GOT3 (cell line): ENCODE data around the gene EPHB1.

Experiments used
- DNase-seq: peaks from one replicate; lab custom pipeline; 2025; ENCODE audit warnings: mixed read lengths; lab: John Stamatoyannopoulos, UW

Gene EPHB1

GRCh38 chr3:134794950-134795745 lies at the start of gene EPHB1:
TSS of gene EPHB1 (plus strand) at chr3:134795260.
- DNase-seq, result peak; percentile 93

DNA sequence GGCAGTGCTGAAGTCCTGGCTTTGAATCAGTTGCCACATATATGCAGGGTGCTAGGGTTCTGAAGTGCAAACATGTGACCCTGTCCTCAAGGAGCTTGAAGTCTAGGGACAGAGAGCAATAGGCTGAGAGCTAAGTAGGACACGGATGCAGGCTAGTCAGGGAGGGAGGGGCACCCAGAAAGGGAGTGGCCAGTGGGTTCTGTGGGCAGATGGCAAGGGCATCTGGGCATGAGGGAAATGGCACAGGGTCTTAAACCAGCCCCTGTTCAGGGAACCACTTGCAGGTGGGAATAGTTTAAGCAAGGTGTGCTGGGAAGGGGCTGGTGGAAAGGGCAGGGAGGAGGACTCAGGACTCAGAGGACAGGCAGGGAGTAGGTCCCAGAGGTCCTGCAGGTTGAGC lies 46.4 kb upstream of the EPHB1 start:
- DNase-seq, result no peak

DNA sequence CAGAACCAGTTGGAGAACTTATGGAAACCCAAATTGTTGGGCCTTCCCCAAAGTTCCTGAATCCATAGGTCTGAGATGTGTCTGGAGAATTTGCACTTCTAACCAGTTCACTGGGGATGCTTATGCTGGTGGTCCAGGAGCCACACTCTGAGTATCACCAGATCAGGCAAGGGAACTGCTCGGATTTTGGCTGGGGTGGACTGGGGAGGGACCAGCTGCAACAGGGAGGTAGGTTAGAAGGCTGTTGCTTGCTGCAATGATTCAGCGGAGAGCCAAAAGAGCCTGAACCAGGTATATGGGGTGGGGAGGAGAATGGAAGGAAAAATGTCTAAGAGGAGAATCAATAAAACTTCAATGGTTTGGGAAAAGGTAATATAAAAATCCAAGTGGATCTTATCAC lies 45.9 kb upstream of the EPHB1 start:
- DNase-seq, result no peak

DNA sequence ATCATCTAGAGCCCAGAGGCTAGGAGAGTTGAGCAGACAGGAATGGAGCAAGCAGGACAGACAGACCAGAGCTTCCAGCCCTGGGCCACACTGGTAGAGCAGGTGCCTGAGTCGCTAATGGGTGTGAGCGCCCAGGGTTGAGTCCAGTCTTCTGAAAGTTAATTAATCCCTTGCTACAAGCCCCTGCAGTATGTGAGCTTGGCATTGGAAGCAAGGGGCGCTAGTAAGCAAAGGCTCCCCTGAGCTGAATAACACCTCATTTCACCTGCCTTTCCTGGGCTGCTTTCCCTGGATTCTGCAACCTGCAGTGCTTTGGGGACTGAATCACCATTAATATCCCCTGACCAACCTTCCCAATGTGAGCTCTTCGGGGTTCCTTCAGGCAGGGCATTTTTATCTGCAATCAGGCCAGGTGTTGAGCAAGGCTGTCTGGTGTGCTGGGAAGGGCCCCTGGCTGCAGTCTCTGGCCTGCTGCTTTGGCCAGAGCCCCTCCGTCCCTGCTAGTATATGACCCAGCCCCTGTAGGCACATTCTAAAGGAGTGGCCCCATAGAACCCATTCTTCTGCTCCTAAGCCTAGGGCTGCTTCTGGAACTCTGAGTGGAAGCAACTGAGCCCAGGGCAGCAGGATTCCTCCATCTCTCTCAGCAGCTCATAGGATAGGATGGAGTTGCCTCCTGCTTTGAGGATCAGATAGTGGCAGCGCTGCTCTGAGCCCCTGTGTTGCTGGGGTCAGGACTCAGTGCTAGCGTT lies 45.1 kb upstream of the EPHB1 start:
- DNase-seq, result no peak

DNA sequence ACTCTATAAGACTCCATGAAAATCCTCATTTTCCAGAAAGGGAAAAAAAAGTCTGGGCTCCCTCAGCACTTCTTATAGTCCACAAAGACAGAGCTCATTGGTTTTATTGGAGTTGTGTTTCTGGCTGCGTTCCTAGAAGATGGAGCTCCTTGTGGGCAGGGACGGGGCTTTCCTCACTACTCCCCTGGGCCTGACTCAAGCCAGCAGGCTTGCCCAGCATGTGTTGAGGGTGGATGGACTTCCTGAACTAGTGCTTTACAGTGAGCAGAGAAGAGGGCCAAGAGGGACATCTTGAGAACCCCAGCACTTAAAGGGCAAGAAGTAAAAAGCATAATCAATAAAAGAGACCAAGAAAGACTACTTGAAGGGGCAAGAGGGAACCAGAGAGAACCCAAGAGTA lies 43.2 kb upstream of the EPHB1 start:
- no peak for DNase-seq

DNA sequence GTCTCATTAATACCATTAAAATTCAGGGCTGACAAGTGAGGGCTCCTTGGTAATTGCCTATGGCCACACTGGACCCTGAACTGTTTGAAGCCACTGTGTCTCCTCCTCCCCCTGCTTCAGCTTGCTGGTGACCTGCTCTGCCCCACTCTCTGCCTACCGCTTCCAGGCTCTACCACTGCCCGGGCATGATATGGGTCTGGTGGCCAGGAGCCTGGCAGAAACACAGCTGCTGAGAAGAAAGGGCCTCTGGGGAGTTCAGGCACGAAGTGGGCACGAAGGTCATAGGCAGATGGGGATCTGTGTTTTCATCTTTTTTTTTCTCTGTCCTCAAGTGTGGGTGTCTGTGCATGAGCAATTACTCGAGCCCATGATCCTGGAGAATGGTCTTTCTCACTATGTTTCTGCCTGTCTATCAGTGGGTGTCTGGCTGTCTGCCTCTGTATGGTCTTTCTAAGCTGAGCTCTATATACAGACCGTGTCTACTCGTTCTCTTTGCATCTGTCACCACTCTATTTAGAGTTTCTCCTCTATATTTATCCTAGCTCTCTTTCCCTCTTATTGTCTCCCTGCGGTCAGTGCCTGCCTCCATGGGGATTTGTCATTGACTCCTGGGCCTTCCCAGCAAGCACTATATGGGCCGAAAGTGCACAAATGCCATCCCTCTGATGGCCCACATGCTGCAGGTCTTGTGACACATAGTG lies 42.1 kb upstream of the EPHB1 start:
- no peak for DNase-seq

DNA sequence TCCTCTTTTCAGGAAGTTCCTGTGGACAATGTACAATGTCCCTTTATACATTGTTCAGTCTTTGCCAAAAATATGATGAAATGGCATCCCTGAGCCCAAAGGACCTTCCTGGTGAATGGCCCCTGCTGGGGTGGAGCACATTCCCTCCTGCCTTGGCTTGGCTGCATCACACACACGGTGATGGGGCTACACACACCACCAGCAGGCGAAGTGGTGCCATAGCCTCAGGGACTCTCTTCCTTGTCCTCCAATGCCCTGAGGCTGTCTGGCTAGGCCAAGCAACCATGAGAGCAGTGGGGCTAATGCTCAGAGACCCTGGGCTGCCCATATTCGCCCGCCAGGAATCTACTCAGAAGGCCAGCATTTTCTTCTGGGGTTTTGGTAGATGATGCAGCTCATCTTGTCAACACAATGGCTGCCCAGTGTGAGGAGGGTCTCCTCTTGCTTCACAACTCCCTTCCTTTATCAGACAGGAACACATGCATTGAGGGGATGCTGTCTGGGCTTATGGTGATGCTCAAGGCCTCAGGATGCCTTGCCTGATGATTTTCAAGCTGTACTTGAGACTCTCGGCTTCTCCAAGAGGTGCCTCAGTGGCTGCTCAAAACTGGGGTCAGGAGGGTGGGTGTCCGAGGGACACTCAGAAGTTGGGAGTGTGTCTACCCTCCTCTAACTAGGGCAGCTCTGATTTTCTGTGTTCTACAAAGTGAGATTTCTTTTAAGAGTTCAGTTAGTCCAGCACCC lies 40.9 kb upstream of the EPHB1 start:
- DNase-seq, result no peak

DNA sequence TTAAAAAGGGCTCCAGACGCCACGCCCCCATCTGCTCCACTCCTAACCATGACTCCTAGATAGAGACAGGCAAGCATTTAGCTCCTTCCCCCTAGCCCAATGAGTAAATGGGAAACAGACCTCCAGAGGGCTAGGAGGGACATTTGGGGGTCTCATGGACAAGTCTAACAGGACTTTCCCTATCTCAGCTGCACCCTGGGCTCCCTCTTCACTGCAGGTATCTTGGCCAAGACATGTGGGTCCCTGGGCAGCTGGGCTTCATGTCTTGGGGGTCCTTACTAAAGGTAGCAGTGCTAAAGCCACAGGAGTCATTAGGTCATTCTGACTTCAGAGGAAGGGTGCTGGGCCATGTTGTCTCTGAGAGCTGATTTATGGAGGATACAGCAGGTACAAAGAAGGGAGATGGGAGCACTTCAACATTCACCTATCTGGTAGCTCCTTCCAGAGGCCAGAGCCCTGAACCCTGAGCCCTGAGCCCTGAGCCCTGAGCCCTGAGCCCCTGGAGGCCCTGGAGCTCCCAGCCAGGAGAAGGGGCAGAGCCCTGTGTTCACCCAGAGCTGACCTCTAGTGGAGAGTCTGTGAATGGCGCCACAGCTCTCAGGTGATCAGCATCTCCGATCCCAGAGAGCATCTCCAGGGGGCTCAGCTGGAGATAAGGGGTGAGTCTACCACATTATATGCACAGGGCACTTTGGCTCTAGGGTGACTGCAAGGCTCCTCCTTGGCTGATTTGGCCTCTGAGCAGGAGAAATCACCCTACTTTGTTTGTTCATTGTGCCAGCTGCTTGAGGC lies 40.1 kb upstream of the EPHB1 start:
- DNase-seq, result no peak

DNA sequence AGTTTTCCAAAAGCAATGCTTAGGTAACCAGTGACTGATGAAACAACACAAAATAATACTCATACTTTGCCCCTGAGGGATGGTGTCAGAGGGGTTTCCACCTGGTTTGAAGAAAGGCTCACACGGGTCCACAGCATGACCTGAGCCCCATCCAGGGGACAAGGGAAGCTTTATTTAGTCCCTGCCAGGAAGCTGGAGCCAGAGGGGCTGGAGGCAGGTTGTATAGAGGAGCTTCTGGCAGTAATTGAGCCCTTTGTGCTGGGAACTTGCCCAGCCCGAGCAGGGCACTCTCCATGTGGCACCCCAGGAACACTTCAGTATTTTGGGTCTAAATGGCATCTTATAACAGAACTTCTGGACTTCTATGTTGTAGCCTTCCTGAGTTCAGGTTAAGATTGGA lies 39.2 kb upstream of the EPHB1 start:
- no peak for DNase-seq

GRCh38 chr3:134757549-134758069 lies 37.5 kb upstream of the EPHB1 start:
- DNase-seq, result no peak

GRCh38 chr3:134761213-134761612 lies 33.8 kb upstream of the EPHB1 start:
- no peak for DNase-seq

- DNase-seq, result no peak
Observed at GRCh38 chr3:134762016-134762415, 33.0 kb upstream of the EPHB1 start.

DNA sequence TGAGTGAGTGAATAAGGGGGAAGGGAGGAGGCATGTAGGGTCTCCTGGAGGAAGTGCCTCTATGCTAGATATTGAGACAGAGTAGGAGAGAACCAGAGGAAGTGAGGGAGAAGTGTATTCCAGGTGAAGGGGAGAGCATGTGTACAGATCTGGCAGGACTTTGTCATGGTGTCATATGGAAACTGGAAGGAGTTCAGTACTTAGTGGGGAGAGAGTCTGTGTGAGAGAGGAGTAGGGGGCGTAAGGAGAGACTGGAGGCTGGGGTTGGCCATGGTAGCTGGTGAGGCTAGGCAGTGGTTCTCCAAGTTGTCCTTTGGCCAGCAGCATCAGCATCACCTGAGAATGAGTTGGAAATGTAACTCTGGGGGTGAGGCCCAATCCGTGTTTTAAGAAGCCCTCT lies 29.6 kb upstream of the EPHB1 start:
- DNase-seq, result no peak

- DNase-seq, result no peak
Observed at GRCh38 chr3:134766290-134766689, 28.8 kb upstream of the EPHB1 start.

DNA sequence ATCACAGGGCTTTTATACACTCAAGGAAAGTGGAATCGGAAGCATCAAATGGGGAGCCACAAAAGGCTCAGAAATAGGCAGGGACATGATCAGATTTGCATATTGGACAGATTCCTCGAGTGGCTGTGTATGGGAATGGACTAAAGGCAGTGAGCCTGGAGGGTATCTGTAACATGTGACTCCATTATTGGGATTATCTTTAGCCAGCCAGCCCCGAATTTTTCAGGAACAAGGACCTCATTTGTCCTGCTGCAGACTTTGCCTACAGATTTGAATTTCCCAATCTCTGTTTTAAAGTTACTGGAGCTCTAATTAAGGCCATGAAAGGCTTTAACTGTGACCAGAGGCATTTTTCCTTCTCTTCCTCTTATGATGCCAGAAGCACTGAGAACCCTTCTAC lies 26.9 kb upstream of the EPHB1 start:
- DNase-seq, result no peak

GRCh38 chr3:134768837-134769236 lies 26.2 kb upstream of the EPHB1 start:
- DNase-seq, result no peak

- DNase-seq, result no peak
Observed at GRCh38 chr3:134769287-134769868, 25.7 kb upstream of the EPHB1 start.

DNA sequence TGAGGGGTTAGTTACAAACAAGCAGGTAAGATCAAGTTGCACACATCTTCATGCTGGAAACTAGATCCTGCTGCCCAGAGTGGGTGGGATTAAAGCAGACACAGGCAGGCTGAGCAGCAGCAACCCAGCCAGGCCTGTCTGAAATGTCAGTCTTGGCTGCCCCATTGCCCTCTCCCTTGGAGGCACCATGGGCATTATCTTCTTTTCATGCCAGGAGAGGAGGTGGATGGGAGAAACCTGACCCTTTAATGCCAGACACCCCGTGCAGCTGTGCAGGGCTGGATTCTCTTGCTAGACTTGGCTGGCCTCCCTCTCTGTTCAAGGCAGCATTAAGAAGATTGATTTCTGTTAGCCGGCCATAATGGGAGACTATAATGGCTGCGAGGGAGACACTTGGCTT lies 23.0 kb upstream of the EPHB1 start:
- DNase-seq, result no peak

DNA sequence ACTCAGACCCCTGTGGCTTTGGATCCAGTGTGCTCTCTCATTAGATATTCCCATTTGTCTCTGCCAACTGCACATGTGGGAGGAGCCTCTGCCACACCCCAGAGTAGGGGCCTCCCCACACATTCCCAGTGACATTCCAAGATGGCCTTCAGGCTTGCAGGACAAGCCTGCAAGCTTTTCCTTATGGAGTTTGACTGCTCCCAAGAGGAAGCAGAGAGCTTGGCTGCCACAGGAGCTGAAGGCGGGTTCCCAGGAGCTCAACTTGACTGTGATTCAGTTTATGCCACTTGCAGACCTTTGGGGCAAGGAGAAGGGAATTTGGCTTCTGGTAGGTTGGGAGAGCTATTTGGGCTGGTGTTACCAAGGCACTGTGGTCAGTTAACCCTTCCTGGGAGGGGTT lies 22.5 kb upstream of the EPHB1 start:
- DNase-seq, result no peak

DNA sequence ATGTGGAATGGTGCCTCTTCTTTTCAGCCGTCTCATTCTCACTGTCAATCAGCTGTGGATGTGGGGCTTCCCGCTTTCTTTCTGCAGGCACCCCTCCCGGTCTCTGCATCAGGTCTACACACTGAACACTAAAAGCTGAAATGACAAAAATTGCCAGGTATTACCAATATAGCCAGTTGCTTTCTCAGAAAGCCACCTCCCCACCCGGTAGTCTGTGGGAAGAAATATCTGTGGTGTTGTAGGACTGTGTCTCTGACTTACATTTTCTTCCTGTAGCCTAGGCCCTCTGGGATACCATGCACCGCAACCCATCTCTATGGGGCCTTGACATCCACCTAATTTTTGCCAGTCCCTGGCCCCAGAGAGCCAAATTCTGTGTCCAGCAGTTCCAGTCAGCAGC lies 19.2 kb upstream of the EPHB1 start:
- DNase-seq, result no peak

DNA sequence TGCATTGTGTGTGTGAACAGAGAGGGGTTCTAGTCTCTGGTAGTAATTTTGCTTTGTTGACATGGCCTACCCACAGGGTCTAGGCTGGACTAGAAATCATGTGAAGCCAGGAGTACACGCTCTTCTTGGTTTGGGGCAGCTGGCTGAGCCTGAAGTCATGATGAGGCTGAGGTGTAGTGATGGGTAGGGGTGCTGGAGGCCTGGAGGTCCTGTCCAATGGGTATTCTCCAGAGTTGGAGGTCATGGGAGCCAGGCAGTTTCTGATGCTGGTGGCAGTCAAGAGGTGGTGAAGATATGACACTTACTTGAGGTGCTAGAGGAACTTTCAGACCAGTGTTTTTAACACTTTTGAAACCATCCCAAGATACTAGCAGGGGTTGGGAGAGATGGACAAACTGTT lies 18.5 kb upstream of the EPHB1 start:
- DNase-seq, result no peak
